Ascending aorta (tissue), 2 donors: ENCODE data around the gene RHCG. TPM values are rescaled to one million over a fixed set of nuclear protein-coding genes. Genes with fewer than 3 reads are reported as not detected.

Source experiments
- DNase-seq, 2 donors: peaks; one replicate each; pipeline ENCODE4 v3.0.0-alpha.2; 2019; ENCODE audit warnings: low spot score in 2 of 2
- H3K27ac ChIP-seq, 2 donors: fragments of 200-600 bp; sonication (generic); one replicate each; pipeline ENCODE4 v1.5.1; 2016 to 2017; ENCODE audit warnings: mild to moderate bottlenecking in 1 of 2
- H3K27me3 ChIP-seq: fragments of 200-600 bp; sonication (generic); one replicate; pipeline ENCODE4 v1.5.1; 2017
- H3K36me3 ChIP-seq, 2 donors: fragments of 200-600 bp; sonication (generic); one replicate each; pipeline ENCODE4 v1.5.1; 2016
- H3K4me1 ChIP-seq, 2 donors: fragments of 200-600 bp; sonication (generic); one replicate each; pipeline ENCODE4 v1.5.1; 2016 to 2017; ENCODE audit warnings: mild to moderate bottlenecking in 1 of 2
- H3K4me3 ChIP-seq, 2 donors: fragments of 200-600 bp; sonication (generic); one replicate each; pipeline ENCODE4 v1.5.1; 2016 to 2017; ENCODE audit warnings: mild to moderate bottlenecking in 1 of 2
- H3K9me3 ChIP-seq, 2 donors: fragments of 200-600 bp; sonication (generic); one replicate each; pipeline ENCODE4 v1.5.1; 2016
- CTCF ChIP-seq, 3 experiments: fragments of 200-600 bp in 2 of 3; fragments of 450-650 bp in 1 of 3; sonication (generic) in 2 of 3; IDR thresholded peaks; one replicate each; pipeline ENCODE4 v1.5.1; 2016 to 2019; ENCODE audit warnings: antibody characterized with exemption in 3 of 3, mild to moderate bottlenecking in 1 of 3, moderate library complexity in 1 of 3
- intact Hi-C: fragments of 100-400 bp; cut with DNase I; formaldehyde crosslinking; loops from one replicate; pipeline ENCODE4 v1.15.1; 2023
- total RNA-seq: library from RNA; depleted of rRNA; stranded (reverse); fragments of >200 nt; gene quantifications from one replicate; pipeline ENCODE4 v1.1.0, GENCODE V29; 2016

RHCG gene
- total RNA-seq, 1 donor from 2014 or later = 0.43 TPM

GRCh38 chr15:89514186-89514585 is 17.8 kb upstream of the RHCG start:
- DNase-seq = no peak
- no peaks in the 10 kb centered on the region for H3K4me1 ChIP-seq
- H3K27me3 ChIP-seq = no peaks in the 10 kb centered on the region
- no peak overlapping the region for H3K27ac ChIP-seq
- H3K36me3 ChIP-seq = no peaks in the 10 kb centered on the region
- intact Hi-C loops = no loop called here
- H3K9me3 ChIP-seq = no peaks in the 10 kb centered on the region
- TF ChIP-seq CTCF (IDR thresholded peaks at IDR 0.05) = no peak
- H3K4me3 ChIP-seq = no peak overlapping the region

GRCh38 chr15:89513284-89513683 is 16.9 kb upstream of the RHCG start:
- Histone ChIP-seq H3K9me3 (no peaks in the 10 kb centered on the region), H3K36me3 (no peaks in the 10 kb centered on the region), H3K4me1 (no peaks in the 10 kb centered on the region), H3K4me3 (no peak overlapping the region), H3K27me3 (no peaks in the 10 kb centered on the region), H3K27ac (no peak overlapping the region)
- TF ChIP-seq CTCF (IDR thresholded peaks at IDR 0.05) = no peak
- DNase-seq = peak in 1 of 2 donors; percentile 37
- intact Hi-C loops = no loop called here

- Histone ChIP-seq H3K4me3 (no peak overlapping the region), H3K27ac (no peak overlapping the region), H3K27me3 (no peaks in the 10 kb centered on the region), H3K36me3 (no peaks in the 10 kb centered on the region), H3K9me3 (no peaks in the 10 kb centered on the region), H3K4me1 (no peaks in the 10 kb centered on the region)
- intact Hi-C loops = no loop called here
- DNase-seq = peak in 1 of 2 donors; percentile 35
- TF ChIP-seq CTCF (IDR thresholded peaks at IDR 0.05) = no peak
Observed at GRCh38 chr15:89512631-89513030, 16.2 kb upstream of the RHCG start.

GRCh38 chr15:89506026-89506686 is 9.8 kb upstream of the RHCG start:
- intact Hi-C loops = no loop called here
- TF ChIP-seq CTCF (IDR thresholded peaks at IDR 0.05) = no peak
- peak in 1 of 2 donors; percentile 37 for DNase-seq

GRCh38 chr15:89504166-89504565 is 7.8 kb upstream of the RHCG start:
- Histone ChIP-seq H3K27ac (no peak overlapping the region), H3K4me1 (no peaks in the 10 kb centered on the region), H3K4me3 (no peak overlapping the region), H3K9me3 (no peaks in the 10 kb centered on the region), H3K27me3 (no peaks in the 10 kb centered on the region), H3K36me3 (no peaks in the 10 kb centered on the region)
- intact Hi-C loops = no loop called here
- peak in 1 of 2 donors; percentile 27 for DNase-seq
- TF ChIP-seq CTCF (IDR thresholded peaks at IDR 0.05) = no peak

More at GRCh38 chr15:89506026-89506686, 9.8 kb upstream of the RHCG start:
- Histone ChIP-seq H3K27ac (no peak overlapping the region), H3K4me1 (no peaks in the 10 kb centered on the region), H3K9me3 (no peaks in the 10 kb centered on the region), H3K4me3 (no peak overlapping the region), H3K27me3 (no peaks in the 10 kb centered on the region), H3K36me3 (no peaks in the 10 kb centered on the region)
